ENCODE measurements around the gene SLC7A6OS. TPM values are rescaled to one million over a fixed set of nuclear protein-coding genes. Genes with fewer than 3 reads are reported as not detected.

SLC7A6OS gene
- total RNA-seq, 1 experiment from 2014 or later = 16.0 TPM

DNA sequence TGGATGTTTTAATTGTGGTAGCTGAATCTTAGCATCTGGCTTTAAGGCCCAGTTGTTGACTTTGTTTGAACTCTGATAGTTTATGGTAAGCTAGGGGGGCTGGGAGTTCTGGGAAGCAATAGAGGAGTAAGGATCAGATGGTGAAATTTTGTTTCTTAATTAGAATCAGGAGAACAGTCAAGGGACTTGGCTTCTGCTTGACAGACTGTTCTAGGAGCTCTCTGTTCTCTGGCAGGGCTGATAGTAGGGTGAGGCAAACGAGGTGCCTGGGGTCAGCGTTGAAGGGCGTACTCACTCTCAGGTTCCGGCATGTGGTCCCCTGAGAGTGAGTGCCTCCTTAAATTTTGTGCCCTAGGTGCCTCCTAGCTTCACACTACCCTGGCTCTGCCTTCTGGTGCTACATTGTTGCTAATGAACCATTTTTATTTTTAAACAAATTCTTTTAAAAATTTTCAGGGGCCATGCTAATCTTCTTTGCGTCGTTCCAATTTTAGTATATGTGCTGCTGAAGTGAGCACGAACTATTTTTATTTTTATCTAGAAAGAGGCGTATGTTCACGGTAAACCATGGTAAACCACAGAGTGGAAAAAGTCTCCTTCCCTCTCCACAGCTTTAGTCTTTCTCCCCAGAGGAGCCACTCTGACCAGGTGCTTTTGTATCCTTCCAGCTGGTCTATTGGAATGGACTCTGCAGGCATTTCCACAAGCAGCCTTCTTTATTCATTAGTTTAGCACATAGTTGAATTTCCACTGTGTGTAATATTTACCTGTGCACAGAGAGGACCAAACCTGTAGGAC lies 26.7 kb downstream of the SLC7A6OS start:
- TF ChIP-seq, protein P1, sequence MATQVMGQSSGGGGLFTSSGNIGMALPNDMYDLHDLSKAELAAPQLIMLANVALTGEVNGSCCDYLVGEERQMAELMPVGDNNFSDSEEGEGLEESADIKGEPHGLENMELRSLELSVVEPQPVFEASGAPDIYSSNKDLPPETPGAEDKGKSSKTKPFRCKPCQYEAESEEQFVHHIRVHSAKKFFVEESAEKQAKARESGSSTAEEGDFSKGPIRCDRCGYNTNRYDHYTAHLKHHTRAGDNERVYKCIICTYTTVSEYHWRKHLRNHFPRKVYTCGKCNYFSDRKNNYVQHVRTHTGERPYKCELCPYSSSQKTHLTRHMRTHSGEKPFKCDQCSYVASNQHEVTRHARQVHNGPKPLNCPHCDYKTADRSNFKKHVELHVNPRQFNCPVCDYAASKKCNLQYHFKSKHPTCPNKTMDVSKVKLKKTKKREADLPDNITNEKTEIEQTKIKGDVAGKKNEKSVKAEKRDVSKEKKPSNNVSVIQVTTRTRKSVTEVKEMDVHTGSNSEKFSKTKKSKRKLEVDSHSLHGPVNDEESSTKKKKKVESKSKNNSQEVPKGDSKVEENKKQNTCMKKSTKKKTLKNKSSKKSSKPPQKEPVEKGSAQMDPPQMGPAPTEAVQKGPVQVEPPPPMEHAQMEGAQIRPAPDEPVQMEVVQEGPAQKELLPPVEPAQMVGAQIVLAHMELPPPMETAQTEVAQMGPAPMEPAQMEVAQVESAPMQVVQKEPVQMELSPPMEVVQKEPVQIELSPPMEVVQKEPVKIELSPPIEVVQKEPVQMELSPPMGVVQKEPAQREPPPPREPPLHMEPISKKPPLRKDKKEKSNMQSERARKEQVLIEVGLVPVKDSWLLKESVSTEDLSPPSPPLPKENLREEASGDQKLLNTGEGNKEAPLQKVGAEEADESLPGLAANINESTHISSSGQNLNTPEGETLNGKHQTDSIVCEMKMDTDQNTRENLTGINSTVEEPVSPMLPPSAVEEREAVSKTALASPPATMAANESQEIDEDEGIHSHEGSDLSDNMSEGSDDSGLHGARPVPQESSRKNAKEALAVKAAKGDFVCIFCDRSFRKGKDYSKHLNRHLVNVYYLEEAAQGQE (IDR thresholded peaks at IDR 0.05; ENCODE audit: insufficient read depth in 1 of 2, low read depth in 2 of 2, low read length in 1 of 2) = no peak
- TF ChIP-seq, protein P2, sequence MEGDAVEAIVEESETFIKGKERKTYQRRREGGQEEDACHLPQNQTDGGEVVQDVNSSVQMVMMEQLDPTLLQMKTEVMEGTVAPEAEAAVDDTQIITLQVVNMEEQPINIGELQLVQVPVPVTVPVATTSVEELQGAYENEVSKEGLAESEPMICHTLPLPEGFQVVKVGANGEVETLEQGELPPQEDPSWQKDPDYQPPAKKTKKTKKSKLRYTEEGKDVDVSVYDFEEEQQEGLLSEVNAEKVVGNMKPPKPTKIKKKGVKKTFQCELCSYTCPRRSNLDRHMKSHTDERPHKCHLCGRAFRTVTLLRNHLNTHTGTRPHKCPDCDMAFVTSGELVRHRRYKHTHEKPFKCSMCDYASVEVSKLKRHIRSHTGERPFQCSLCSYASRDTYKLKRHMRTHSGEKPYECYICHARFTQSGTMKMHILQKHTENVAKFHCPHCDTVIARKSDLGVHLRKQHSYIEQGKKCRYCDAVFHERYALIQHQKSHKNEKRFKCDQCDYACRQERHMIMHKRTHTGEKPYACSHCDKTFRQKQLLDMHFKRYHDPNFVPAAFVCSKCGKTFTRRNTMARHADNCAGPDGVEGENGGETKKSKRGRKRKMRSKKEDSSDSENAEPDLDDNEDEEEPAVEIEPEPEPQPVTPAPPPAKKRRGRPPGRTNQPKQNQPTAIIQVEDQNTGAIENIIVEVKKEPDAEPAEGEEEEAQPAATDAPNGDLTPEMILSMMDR (IDR thresholded peaks at IDR 0.05) = no peak
- TF ChIP-seq SIN3A (IDR thresholded peaks at IDR 0.05; ENCODE audit: borderline replicate concordance, insufficient read depth, low read depth, low read length) (no peak), POLR2AphosphoS5 (IDR thresholded peaks at IDR 0.05; ENCODE audit: low read depth, low read length) (no peak), TCF7L2 (IDR thresholded peaks at IDR 0.05; ENCODE audit: low read depth, low read length) (no peak)
- ChIA-PET CTCF (no interaction called here), POLR2A (interaction anchor here (0.6 kb wide), 1 partner anchor 36 kb away, joined by 5 read pairs; no protein-coding TSS in a partner anchor)
- intact Hi-C loops (cut with micrococcal nuclease; ENCODE audit: unreplicated experiment) (no loop called here), in situ Hi-C loops (cut with HindIII; ENCODE audit: low pct_unique_long_range_greater_than_20kb, low sequenced_read_pairs) (no loop called here)
- H3K27me3 ChIP-seq (ENCODE audit: control insufficient read depth, insufficient read depth, low read length) = no peaks in the 10 kb centered on the region
- H3K27ac ChIP-seq (ENCODE audit: low read length) = no peak overlapping the region
- H3K9me3 ChIP-seq (ENCODE audit: control insufficient read depth, insufficient read depth, low read depth, low read length) = no peaks in the 10 kb centered on the region
- no peak overlapping the region for H3K4me3 ChIP-seq (ENCODE audit: low read depth in 2 of 2, low read length in 2 of 2)
- no peaks in the 10 kb centered on the region; the same call in 1 of the 2 replicates for H3K36me3 ChIP-seq (ENCODE audit: control insufficient read depth, insufficient read depth, low read length)
- no peaks in the 10 kb centered on the region for H3K4me1 ChIP-seq (ENCODE audit: control insufficient read depth, insufficient read depth, low read length)
- ATAC-seq (no peak), DNase-seq (ENCODE audit: low read depth, low spot score) (no peak)
- BruUV-seq (replicated peaks) = no TSS peak

DNA sequence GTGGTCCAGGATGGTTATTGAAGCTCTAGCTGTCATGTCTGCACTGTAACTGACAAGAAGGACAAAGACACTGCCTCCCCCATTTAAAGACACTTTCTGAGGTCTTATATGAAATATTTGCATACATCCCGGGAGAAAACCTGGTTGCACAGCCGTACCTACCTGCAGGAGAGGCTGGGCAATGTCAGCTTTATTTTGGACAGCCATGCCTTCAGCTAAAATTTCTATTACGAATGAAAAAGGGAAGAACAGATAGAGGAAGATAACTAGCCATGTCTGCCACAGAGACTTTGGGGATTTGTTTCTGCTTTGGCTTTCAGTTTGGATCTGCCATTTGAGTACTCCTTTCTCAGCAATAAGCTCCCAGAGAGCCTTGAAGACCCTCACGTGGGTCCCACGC lies 27.4 kb downstream of the SLC7A6OS start:
- Histone ChIP-seq H3K4me1 (ENCODE audit: control insufficient read depth, insufficient read depth, low read length) (no peaks in the 10 kb centered on the region), H3K27me3 (ENCODE audit: control insufficient read depth, insufficient read depth, low read length) (no peaks in the 10 kb centered on the region), H3K36me3 (ENCODE audit: control insufficient read depth, insufficient read depth, low read length) (no peaks in the 10 kb centered on the region; the same call in 1 of the 2 replicates), H3K4me3 (ENCODE audit: low read depth in 2 of 2, low read length in 2 of 2) (no peak overlapping the region), H3K9me3 (ENCODE audit: control insufficient read depth, insufficient read depth, low read depth, low read length) (no peaks in the 10 kb centered on the region), H3K27ac (ENCODE audit: low read length) (no peak overlapping the region)
- DNase-seq (ENCODE audit: low read depth, low spot score) (no peak), ATAC-seq (no peak)
- intact Hi-C loops (cut with micrococcal nuclease; ENCODE audit: unreplicated experiment) = no loop called here
- BruUV-seq (replicated peaks) = no TSS peak
- CTCF ChIA-PET = no interaction called here
- POLR2A ChIA-PET = interaction anchor here (0.6 kb wide), 1 partner anchor 35 kb away, joined by 5 read pairs; no protein-coding TSS in a partner anchor
- TF ChIP-seq, protein P2 (IDR thresholded peaks at IDR 0.05) = no peak
- TF ChIP-seq, protein P1 (IDR thresholded peaks at IDR 0.05; ENCODE audit: insufficient read depth in 1 of 2, low read depth in 2 of 2, low read length in 1 of 2) = no peak
- no peak for TF ChIP-seq POLR2AphosphoS5 (IDR thresholded peaks at IDR 0.05; ENCODE audit: low read depth, low read length)
- TF ChIP-seq TCF7L2 (IDR thresholded peaks at IDR 0.05; ENCODE audit: low read depth, low read length) = no peak
- no peak for TF ChIP-seq SIN3A (IDR thresholded peaks at IDR 0.05; ENCODE audit: borderline replicate concordance, insufficient read depth, low read depth, low read length)
- in situ Hi-C loops (cut with HindIII; ENCODE audit: low pct_unique_long_range_greater_than_20kb, low sequenced_read_pairs) = no loop called here
